Neural cell (in vitro differentiated cells): Measurements from ENCODE around the gene DPP9. TPM values are rescaled to one million over a fixed set of nuclear protein-coding genes. Genes with fewer than 3 reads are reported as not detected.

Source experiments
- H2AFZ ChIP-seq: fragments of 200-600, 300-800 bp; sonication (generic), shearing (Covaris generic); 2 replicates; pipeline ENCODE4 v1.6.0; 2014; ENCODE audit warnings: low read depth, mild to moderate bottlenecking, antibody characterized with exemption, low read length, moderate library complexity
- H3F3A ChIP-seq: fragments of 200-600 bp; shearing (Covaris generic); 2 replicates; pipeline ENCODE4 v1.6.1; 2016; ENCODE audit warnings: mild to moderate bottlenecking, moderate library complexity, mixed read lengths, antibody characterized with exemption, low read length; ENCODE audit not compliant: insufficient read depth, poor library complexity, severe bottlenecking
- H3K27ac ChIP-seq: fragments of 200-600, 300-800 bp; sonication (generic), shearing (Covaris generic); 2 replicates; pipeline ENCODE4 v1.5.1; 2014; ENCODE audit warnings: mild to moderate bottlenecking, low read length, moderate library complexity
- H3K27me3 ChIP-seq: fragments of 300-800, 200-600 bp; sonication (generic), shearing (Covaris generic); 2 replicates; pipeline ENCODE4 v1.6.0; 2014; ENCODE audit warnings: mild to moderate bottlenecking, low read depth, low read length, moderate library complexity; ENCODE audit not compliant: insufficient read depth
- H3K36me3 ChIP-seq: fragments of 300-800, 200-600 bp; sonication (generic), shearing (Covaris generic); 2 replicates; pipeline ENCODE4 v1.5.1; 2014; ENCODE audit warnings: mild to moderate bottlenecking, antibody characterized with exemption, low read length, moderate library complexity; ENCODE audit not compliant: insufficient read depth
- H3K4me2 ChIP-seq: fragments of 300-800, 200-600 bp; sonication (generic), shearing (Covaris generic); 2 replicates; pipeline ENCODE4 v1.6.0; 2014; ENCODE audit warnings: mild to moderate bottlenecking, low read length
- H3K4me3 ChIP-seq: fragments of 300-800, 200-600 bp; sonication (generic), shearing (Covaris generic); 2 replicates; pipeline ENCODE4 v1.5.1; 2014; ENCODE audit warnings: mild to moderate bottlenecking, low read length, moderate library complexity
- H3K79me2 ChIP-seq: fragments of 200-600 bp; shearing (Covaris generic); replicated peaks from 2 replicates; pipeline ENCODE4 v1.6.0; 2014; ENCODE audit warnings: mild to moderate bottlenecking, low read length, moderate library complexity; ENCODE audit not compliant: insufficient read depth
- H3K9ac ChIP-seq: fragments of 300-800, 200-600 bp; sonication (generic), shearing (Covaris generic); 2 replicates; pipeline ENCODE4 v1.6.1; 2016; ENCODE audit warnings: mild to moderate bottlenecking, low read length, mixed read lengths
- H3K9me2 ChIP-seq: fragments of 200-600 bp; shearing (Covaris generic); 2 replicates; pipeline ENCODE4 v1.6.1; 2016; ENCODE audit warnings: mild to moderate bottlenecking, low read length, mixed read lengths; ENCODE audit not compliant: insufficient read depth
- H3K9me3 ChIP-seq: fragments of 200-600, 300-800 bp; sonication (generic), shearing (Covaris generic); 2 replicates; pipeline ENCODE4 v1.6.1; 2016; ENCODE audit warnings: mild to moderate bottlenecking, mixed run types, low read length, moderate library complexity, mixed read lengths
- H4K20me1 ChIP-seq: fragments of 200-600 bp; shearing (Covaris generic); 2 replicates; pipeline ENCODE4 v1.6.1; 2016; ENCODE audit warnings: mild to moderate bottlenecking, mixed run types; ENCODE audit not compliant: insufficient read depth
- CTCF ChIP-seq: fragments of 450-650 bp; IDR thresholded peaks from 2 replicates; pipeline ENCODE4 v1.5.1; 2014; ENCODE audit warnings: antibody characterized with exemption, mild to moderate bottlenecking, moderate library complexity; ENCODE audit not compliant: poor library complexity, severe bottlenecking
- EP300 ChIP-seq: fragments of 450-650 bp; conservative IDR thresholded peaks from 2 replicates; pipeline ENCODE4 v1.6.1; 2014; ENCODE audit warnings: antibody characterized with exemption, mild to moderate bottlenecking, moderate library complexity; ENCODE audit not compliant: poor library complexity, severe bottlenecking
- EZH2 ChIP-seq: fragments of 200-600, 300-800 bp; shearing (Covaris generic), sonication (generic); IDR thresholded peaks from 2 replicates; pipeline ENCODE4 v1.6.1; 2014; ENCODE audit warnings: antibody characterized with exemption, low read length, borderline replicate concordance, mild to moderate bottlenecking; ENCODE audit not compliant: insufficient read depth, poor library complexity, severe bottlenecking
- MXI1 ChIP-seq: fragments of 450-650 bp; conservative IDR thresholded peaks from 2 replicates; pipeline ENCODE4 v1.6.1; 2014; ENCODE audit warnings: antibody characterized with exemption, mild to moderate bottlenecking; ENCODE audit not compliant: poor library complexity, severe bottlenecking
- POLR2AphosphoS5 ChIP-seq: IDR thresholded peaks from 2 replicates; pipeline ENCODE4 v1.6.1; 2012
- RAD21 ChIP-seq: fragments of 450-650 bp; conservative IDR thresholded peaks from 2 replicates; pipeline ENCODE4 v1.6.1; 2014; ENCODE audit warnings: antibody characterized with exemption, mild to moderate bottlenecking, moderate library complexity
- SMC3 ChIP-seq: fragments of 450-650 bp; conservative IDR thresholded peaks from 2 replicates; pipeline ENCODE4 v1.6.1; 2014; ENCODE audit warnings: antibody characterized with exemption, mild to moderate bottlenecking, moderate library complexity; ENCODE audit not compliant: poor library complexity
- TAF1 ChIP-seq: IDR thresholded peaks from 2 replicates; pipeline ENCODE4 v1.6.1; 2012; ENCODE audit warnings: low read depth
- polyA plus RNA-seq: library from polyadenylated mRNA; depleted of rRNA; stranded (reverse); fragments of >200 nt; gene quantifications from 2 replicates; pipeline ENCODE4 v1.2.3, GENCODE V29; 2014
- TF ChIP-seq, protein P1 (sequence below): IDR thresholded peaks from 2 replicates; pipeline ENCODE4 v1.6.1; 2012; ENCODE audit warnings: borderline replicate concordance

Gene DPP9
- polyA plus RNA-seq, 1 donor from 2014 or later, result 11.7 TPM

- H3K36me3 ChIP-seq, result no peaks in the 10 kb centered on the region
These were observed 14.0 kb downstream of the DPP9 start for GRCh38 chr19:4709440-4710280.

GRCh38 chr19:4707956-4708650 lies 15.5 kb downstream of the DPP9 start:
- H2AFZ ChIP-seq, result no peak overlapping the region
- no peak overlapping the region for H3K4me2 ChIP-seq
- TF ChIP-seq SMC3 (no peak), CTCF (no peak), RAD21 (no peak), MXI1 (no peak), EP300 (no peak), EZH2 (no peak), POLR2AphosphoS5 (no peak), TAF1 (no peak)
- TF ChIP-seq, protein P1, sequence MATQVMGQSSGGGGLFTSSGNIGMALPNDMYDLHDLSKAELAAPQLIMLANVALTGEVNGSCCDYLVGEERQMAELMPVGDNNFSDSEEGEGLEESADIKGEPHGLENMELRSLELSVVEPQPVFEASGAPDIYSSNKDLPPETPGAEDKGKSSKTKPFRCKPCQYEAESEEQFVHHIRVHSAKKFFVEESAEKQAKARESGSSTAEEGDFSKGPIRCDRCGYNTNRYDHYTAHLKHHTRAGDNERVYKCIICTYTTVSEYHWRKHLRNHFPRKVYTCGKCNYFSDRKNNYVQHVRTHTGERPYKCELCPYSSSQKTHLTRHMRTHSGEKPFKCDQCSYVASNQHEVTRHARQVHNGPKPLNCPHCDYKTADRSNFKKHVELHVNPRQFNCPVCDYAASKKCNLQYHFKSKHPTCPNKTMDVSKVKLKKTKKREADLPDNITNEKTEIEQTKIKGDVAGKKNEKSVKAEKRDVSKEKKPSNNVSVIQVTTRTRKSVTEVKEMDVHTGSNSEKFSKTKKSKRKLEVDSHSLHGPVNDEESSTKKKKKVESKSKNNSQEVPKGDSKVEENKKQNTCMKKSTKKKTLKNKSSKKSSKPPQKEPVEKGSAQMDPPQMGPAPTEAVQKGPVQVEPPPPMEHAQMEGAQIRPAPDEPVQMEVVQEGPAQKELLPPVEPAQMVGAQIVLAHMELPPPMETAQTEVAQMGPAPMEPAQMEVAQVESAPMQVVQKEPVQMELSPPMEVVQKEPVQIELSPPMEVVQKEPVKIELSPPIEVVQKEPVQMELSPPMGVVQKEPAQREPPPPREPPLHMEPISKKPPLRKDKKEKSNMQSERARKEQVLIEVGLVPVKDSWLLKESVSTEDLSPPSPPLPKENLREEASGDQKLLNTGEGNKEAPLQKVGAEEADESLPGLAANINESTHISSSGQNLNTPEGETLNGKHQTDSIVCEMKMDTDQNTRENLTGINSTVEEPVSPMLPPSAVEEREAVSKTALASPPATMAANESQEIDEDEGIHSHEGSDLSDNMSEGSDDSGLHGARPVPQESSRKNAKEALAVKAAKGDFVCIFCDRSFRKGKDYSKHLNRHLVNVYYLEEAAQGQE, result no peak
- H3F3A ChIP-seq, result no peaks in the 10 kb centered on the region
- H3K4me3 ChIP-seq, result no peak overlapping the region
- H3K9me2 ChIP-seq, result no peaks in the 10 kb centered on the region
- H3K27ac ChIP-seq, result no peak overlapping the region
- no peaks in the 10 kb centered on the region for H3K9me3 ChIP-seq
- H3K27me3 ChIP-seq, result no peaks in the 10 kb centered on the region
- no peak overlapping the region for H3K9ac ChIP-seq
- H3K79me2 ChIP-seq, result no peaks in the 10 kb centered on the region
- H3K36me3 ChIP-seq, result no peaks in the 10 kb centered on the region
- H4K20me1 ChIP-seq, result no peaks in the 10 kb centered on the region

More at GRCh38 chr19:4709440-4710280, 14.0 kb downstream of the DPP9 start:
- no peaks in the 10 kb centered on the region for H3K27me3 ChIP-seq
- no peak overlapping the region for H3K9ac ChIP-seq
- H3K4me2 ChIP-seq, result no peak overlapping the region
- H3K9me3 ChIP-seq, result no peaks in the 10 kb centered on the region
- no peak overlapping the region for H3K4me3 ChIP-seq
- no peak for TF ChIP-seq POLR2AphosphoS5
- no peak for TF ChIP-seq MXI1
- TF ChIP-seq RAD21, result no peak
- no peaks in the 10 kb centered on the region for H3K79me2 ChIP-seq
- no peaks in the 10 kb centered on the region for H4K20me1 ChIP-seq
- H3K27ac ChIP-seq, result no peak overlapping the region
- H3F3A ChIP-seq, result no peaks in the 10 kb centered on the region
- no peaks in the 10 kb centered on the region for H3K9me2 ChIP-seq
- H2AFZ ChIP-seq, result no peak overlapping the region
